GM18858 (cell line): ENCODE results near the gene OGDHL.
"Not testable (repeated sequence)": the region's sequence is repeated elsewhere in the genome, so short reads cannot be mapped to it uniquely, and the experiment has no call there.

Source experiments
- ATAC-seq: cut with Tn5 transposase; IDR thresholded peaks from one replicate; pipeline ENCODE4 v1.9.1; 2021; ENCODE audit not compliant: unreplicated experiment

Gene OGDHL

DNA sequence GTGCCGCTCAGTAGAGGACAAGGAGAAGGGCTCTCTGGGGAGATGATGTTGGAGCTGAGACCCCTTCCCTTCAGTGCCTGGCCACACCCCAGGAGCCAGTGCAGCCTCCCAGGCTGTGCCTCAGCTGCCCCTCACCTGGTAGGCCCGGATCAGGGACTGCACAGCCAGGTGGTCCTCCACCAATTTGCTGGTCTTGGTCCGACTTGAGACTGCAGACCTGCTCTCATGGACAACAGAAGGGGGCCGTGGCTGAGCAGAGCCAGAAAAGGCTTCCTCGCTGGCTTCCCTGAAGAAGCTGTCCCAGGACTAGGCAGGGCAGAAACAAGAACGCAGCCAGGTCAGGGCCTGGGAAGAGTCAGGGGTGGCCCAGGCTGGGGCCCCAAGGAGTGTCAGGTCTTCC, 5.5 kb downstream of the OGDHL start:
- no peak for ATAC-seq

DNA sequence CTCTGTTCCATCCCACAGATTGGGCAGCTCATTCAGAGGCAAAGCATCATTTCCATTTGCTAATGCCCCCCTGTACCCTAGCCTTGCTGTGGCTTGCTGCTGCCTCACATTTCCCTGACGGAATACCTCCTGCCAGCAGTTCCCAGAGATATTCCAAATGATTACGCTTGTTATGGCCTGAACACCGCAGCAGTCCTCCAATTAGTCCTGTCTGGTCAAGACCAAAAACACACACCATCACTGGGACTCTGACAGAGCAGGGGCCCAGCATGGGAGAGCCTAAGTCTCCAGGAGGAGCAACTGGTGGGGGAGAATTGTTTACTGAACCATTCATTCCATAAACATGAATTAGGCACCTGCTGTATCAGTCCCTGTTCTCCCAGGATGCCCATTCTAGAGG, 6.1 kb downstream of the OGDHL start:
- no peak for ATAC-seq

DNA sequence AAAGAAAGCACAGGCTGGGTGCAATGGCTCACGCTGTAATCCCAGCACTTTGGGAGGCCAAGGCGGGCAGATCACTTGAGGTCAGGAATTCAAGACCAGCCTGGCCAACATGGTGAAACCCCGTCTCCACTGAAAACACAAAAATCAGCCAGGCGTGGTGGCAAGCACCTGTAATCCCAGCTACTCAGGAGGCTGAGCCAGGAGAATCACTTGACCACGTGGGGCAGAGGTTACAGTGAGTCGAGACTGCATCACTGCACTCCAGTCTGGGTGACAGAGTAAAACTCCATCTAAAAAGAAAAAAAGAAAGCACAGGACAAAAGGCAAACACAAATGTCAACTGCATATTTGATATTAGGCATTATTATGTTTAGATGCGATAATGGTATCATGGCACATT, 7.2 kb downstream of the OGDHL start:
- not testable (repeated sequence) for ATAC-seq

DNA sequence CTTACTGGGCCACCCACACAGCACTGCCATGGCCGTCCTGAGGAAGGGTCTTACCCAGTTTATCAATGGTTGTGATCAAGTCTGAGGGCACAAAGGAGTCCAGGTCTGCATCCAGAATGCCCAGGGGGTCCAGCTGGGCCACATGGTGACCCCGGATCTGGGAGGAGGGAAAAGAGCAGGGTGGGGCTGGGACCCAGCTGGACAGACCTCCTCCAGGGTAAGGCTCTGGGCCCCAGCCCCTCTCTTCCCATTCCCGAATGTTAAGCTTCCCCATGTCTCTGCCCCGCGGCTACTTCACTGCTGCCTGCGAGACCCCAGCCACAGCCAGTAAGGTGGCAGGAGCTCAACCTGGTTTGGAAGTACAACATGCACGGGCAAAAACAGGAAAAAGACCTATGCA, 9.5 kb downstream of the OGDHL start:
- no peak for ATAC-seq

GRCh38 chr10:49751636-49752510, 10.2 kb downstream of the OGDHL start:
- no peak for ATAC-seq

GRCh38 chr10:49751216-49751615, 10.9 kb downstream of the OGDHL start:
- ATAC-seq: no peak

DNA sequence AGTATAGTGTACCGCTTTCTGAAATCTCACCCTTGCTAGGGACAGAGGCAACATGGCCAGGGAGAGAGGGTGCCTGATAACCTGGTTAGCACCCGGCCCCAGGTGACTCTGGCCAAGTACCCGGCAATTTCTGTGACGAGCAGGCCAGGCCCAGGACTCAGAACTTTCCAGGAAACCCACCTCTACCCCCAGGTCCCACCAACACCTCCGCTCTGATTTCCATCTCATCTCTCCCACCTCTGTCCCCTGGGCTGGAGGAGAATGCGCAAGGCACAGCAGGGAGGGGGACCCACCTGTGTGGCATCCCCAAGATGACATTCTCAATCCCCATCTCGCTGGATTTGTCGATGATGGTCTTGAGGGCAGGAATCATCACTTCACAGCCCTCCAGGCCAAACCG, 11.6 kb downstream of the OGDHL start:
- ATAC-seq: no peak

DNA sequence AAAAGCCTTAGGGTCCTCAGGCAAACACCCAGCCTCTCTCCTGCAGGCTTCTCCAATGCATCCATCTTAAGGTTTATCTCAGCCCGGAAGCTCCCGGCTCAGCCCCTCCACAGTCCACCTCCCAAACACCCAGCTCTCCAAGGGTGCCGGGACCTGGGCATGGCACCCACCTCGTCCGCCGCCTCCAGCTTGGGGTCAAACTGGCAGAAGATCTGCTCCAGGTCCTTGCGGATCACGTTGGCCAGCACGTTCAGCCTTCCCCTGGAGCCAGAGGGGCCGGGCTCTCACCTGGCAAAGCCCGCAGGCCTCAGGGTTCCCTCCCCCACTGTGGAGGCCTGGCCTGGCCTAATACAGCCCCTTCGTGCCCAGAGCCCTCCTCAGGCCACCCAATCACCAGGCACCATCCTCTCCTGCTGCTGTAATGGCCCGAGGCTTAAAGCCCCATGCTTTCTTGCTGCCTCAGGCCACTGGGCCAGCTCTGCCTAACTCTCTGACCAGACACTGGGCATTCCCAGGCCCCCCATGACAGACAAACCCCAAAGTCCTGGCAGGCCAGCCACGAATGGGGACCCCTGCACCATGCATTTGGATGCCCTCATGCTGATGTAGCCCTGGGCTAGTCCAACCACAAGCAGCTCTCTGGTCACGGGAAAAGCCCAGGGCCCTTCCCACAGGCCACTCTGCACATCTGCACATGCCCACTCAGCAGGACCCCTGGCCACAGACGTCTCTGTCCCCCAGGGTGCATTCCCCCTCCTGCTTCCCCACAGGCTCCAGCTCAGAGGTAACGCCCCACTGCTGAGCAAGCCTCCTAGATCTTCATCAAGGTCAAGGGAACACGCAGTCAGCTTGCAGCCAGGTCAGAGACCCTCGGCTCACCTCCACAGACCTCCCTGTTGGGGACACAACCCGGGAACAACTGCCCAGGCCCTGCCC, 12.3 kb downstream of the OGDHL start:
- ATAC-seq: no peak

DNA sequence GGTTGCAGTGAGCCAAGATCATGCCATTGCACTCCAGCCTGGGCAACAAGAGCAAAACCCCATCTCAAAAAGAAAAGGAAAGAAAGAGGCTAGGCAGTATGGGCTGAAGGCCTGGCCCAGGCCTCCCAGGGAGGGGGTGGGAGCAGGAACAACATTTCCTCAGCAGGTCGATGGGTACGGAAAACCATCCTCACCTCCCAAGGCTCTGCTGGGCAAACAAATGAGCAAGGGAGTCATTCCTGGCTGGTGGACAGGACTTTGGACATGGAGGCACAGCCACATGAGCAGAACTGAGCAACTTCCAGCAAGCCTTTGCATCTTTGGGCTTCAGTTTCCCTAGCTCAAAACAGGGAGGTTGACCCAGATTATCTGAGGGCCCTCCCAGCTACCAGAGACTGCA, 13.0 kb downstream of the OGDHL start:
- ATAC-seq: no peak

GRCh38 chr10:49748006-49748405, 14.1 kb downstream of the OGDHL start:
- ATAC-seq: no peak

DNA sequence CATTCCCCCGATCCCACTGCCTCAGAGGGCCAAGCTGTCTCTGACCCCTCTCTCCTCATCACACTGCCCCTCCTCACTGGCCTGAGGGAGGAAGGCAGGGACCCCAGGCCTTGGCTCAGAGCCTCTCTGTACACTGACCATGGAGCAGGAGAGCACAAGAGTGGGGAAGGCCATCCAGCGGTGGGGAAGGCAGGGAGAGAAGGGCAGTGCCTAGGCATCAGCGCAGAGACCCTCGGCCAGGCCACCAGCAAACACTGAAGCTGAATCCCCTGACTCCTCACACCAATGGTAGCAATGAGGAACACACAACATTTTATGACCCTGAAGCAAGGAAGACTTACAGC, 14.8 kb downstream of the OGDHL start:
- ATAC-seq: no peak

DNA sequence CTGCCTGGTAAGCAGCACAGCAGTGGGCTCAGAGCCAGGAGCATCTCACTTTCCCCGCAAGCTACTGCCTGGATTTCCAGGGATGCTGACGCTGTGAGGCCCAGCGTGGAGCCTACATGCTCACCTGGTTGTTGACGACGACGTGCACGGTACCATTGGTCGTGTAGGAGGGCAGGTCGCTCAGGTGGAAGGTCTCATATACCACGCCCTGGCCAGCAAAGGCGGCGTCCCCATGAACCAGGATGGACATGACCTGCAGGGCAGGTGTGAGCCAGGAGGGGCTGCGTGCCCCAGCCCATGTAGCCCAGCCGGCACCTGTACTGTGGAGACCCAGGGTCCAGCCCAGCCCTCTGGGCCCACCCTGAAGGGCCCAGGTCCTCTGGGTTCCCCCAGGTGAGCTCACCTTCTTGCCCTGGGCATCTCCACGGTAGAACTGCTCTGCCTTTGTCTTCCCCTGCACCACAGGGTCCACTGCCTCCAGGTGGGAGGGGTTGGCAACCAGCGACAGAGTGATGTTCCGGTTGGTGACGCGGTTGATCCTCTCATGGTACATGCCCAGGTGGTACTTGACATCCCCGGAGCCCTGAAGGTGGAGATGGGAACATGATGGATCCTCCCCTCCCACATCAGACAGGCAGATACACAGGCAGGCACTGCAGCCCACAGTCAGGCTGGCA, 15.4 kb downstream of the OGDHL start:
- ATAC-seq: no peak

DNA sequence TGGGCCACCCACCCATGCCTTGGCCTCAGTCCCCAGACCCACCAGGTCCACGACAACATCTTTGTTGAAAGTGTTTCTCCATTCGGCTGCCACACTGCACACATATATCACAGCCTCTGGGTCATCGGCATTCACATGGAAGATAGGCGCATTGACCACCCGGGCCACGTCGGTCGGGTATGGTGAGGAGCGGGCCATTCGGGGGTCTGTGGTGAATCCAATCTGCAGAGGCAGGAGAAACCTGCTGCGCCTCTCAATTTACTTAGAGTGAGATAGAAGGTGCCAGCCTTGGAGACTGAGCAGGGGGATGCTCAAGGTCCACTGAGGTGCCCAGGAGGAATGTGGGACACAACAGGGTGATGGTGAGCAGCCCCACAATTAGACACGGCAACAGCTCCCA, 16.4 kb downstream of the OGDHL start:
- ATAC-seq: no peak

- no peak for ATAC-seq
Observed at GRCh38 chr10:49744924-49745605, 17.1 kb downstream of the OGDHL start.

GRCh38 chr10:49744091-49744685, 17.9 kb downstream of the OGDHL start:
- ATAC-seq: no peak

- ATAC-seq: no peak
Observed at GRCh38 chr10:49743464-49744075, 18.6 kb downstream of the OGDHL start.

DNA sequence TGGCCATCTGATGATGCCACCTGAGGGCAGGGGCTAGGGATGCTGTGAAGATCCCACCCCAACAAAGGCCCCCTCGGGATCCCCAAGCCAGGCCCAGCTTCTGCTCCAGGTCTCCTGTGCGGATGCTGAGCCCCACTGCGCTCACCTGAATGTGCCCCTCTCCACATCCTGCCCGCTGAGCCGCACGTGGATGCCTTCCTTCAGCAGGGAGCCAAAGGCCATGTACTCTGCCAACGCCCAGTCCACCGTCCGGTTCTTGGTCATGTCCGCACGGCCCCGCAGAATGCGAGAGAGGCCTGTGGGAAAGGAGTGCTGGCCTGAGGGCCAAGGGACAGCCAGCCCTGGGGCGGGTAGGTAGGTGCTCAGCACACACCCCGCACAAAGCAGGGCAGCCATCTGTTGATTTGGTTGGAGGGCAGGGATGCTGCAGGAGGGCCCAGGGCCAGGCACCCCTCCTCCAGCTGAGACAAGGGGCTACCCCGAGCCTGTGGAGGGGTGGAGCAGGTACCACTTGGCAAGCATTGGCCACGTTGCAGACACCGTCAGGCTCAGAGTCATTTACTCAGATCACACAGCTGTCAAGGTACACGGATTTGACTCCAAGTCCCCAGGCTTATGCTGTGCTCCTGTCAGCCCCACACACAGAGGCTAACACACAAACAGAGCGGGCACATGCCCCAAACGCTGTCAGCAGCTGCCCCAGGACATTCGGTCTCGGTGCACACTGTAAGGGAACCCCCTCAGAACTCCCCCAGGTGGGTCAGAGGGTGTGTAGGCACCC, 19.2 kb downstream of the OGDHL start:
- no peak for ATAC-seq

DNA sequence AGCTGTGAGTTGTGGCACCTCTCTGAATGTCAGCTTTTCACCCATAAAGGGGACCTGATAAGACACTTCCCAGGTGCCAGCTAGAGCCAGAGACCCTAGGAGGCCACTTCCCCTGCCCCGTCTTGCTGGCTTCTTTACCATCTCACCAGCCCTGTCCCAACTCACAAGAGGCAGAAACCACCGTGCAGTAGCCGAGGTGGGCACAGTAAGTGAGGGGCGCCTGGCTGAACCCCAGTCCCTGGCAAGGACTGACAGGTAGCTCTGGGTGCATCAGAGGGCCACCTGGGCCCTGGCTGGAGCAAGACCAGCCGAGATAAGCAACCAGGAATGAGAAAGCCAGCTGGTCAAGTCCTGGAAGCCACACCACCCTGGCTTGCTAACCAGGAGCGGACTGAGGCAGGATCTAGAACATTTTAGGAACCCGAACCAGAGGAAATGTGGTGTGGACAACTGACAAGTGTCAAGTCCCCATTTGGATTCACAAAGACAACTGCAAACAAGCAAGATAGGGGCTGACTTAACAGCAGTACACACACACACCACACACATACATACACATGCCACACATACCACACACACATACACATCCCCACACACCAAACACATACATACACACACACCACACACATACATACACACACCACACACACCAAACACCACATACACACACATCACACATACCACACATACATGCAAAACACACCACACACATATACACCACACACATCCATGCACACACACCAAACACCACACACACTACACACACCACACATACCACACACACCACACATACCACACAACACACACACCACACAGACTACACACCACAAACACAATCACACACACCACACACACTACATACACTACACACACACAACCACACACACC, 20.8 kb downstream of the OGDHL start:
- no peak for ATAC-seq
